Superior temporal gyrus (tissue), 1 donor: ENCODE measurements around the gene AP3B2.
"Not testable (repeated sequence)": the region's sequence is repeated elsewhere in the genome, so short reads cannot be mapped to it uniquely, and the experiment has no call there.

Experiments used
- DNase-seq: peaks from one replicate; pipeline ENCODE4 v3.0.0-alpha.2; 2016; ENCODE audit errors: extremely low spot score

AP3B2 gene

GRCh38 chr15:82648257-82649103, 61.2 kb downstream of the AP3B2 start:
- peak; percentile 56 for DNase-seq

- no peak for DNase-seq
These were observed 61.8 kb downstream of the AP3B2 start for GRCh38 chr15:82647835-82648256.

GRCh38 chr15:82647045-82647834, 62.4 kb downstream of the AP3B2 start, which contains the start of gene CPEB1:
TSS of gene CPEB1 (minus strand) at chr15:82647363. CDS start at chr15:82628459, 18,904 bp downstream.
- DNase-seq = peak; percentile 79

GRCh38 chr15:82646250-82647044, 63.2 kb downstream of the AP3B2 start:
- no peak for DNase-seq

- DNase-seq = not testable (repeated sequence)
These were observed 64.5 kb downstream of the AP3B2 start for GRCh38 chr15:82644967-82645852.

- DNase-seq = no peak
These were observed 65.7 kb downstream of the AP3B2 start for GRCh38 chr15:82643992-82644391.

GRCh38 chr15:82642656-82643055, 67.0 kb downstream of the AP3B2 start:
- DNase-seq = no peak

- DNase-seq = no peak
These were observed 68.4 kb downstream of the AP3B2 start for GRCh38 chr15:82641129-82641798.

GRCh38 chr15:82640672-82641071, 69.0 kb downstream of the AP3B2 start:
- DNase-seq = no peak

GRCh38 chr15:82635798-82636197, 73.9 kb downstream of the AP3B2 start:
- DNase-seq = no peak

- no peak for DNase-seq
These were observed 79.6 kb downstream of the AP3B2 start for GRCh38 chr15:82630033-82630432.

GRCh38 chr15:82625136-82625535, 84.5 kb downstream of the AP3B2 start:
- no peak for DNase-seq

GRCh38 chr15:82624438-82624837, 85.2 kb downstream of the AP3B2 start:
- DNase-seq = no peak

GRCh38 chr15:82624008-82624407, 85.7 kb downstream of the AP3B2 start:
- no peak for DNase-seq

GRCh38 chr15:82621970-82622369, 87.7 kb downstream of the AP3B2 start:
- DNase-seq = no peak

- DNase-seq = no peak
These were observed 95.9 kb downstream of the AP3B2 start for GRCh38 chr15:82613747-82614146.

GRCh38 chr15:82611348-82611747, 98.3 kb downstream of the AP3B2 start:
- DNase-seq = no peak
